HG02759 (cell line): ENCODE measurements around the gene CIAO2B.

Experiments used
- ATAC-seq: cut with Tn5 transposase; IDR thresholded peaks from one replicate; pipeline ENCODE4 v1.9.1; 2021; ENCODE audit warnings: mild to moderate bottlenecking, moderate library complexity; ENCODE audit not compliant: unreplicated experiment

Gene CIAO2B

GRCh38 chr16:66888647-66889615 is 45.3 kb downstream of the CIAO2B start:
- no peak for ATAC-seq

- no peak for ATAC-seq
These were observed 47.3 kb downstream of the CIAO2B start for GRCh38 chr16:66886914-66887313.

GRCh38 chr16:66886321-66886720 is 47.9 kb downstream of the CIAO2B start:
- no peak for ATAC-seq

GRCh38 chr16:66885491-66885890 is 48.7 kb downstream of the CIAO2B start:
- ATAC-seq: no peak

- no peak for ATAC-seq
These were observed 51.5 kb downstream of the CIAO2B start for GRCh38 chr16:66882702-66883101.
